NT2/D1 (cell line): ENCODE results near the gene UGT1A1.

ENCODE experiments used
- SUZ12 ChIP-seq: IDR thresholded peaks from 2 replicates; pipeline ENCODE4 v1.6.1; 2011; ENCODE audit not compliant: insufficient read length, insufficient read depth; ENCODE audit errors: extremely low read depth
- ZNF274 ChIP-seq: IDR thresholded peaks from 2 replicates; pipeline ENCODE4 v1.6.1; 2011; ENCODE audit warnings: mild to moderate bottlenecking, low read depth, low read length

GRCh38 chr2:233711312-233712008, 48.6 kb upstream of the UGT1A1 start:
- no peak for TF ChIP-seq ZNF274
- TF ChIP-seq SUZ12, result no peak
